Measurements from ENCODE around the gene CLNK.
"Not testable (repeated sequence)": the region's sequence is repeated elsewhere in the genome, so short reads cannot be mapped to it uniquely, and the experiment has no call there.

The CLNK gene

GRCh38 chr4:10656420-10656819 is 28.1 kb downstream of the CLNK start:
- no peak for DNase-seq

DNA sequence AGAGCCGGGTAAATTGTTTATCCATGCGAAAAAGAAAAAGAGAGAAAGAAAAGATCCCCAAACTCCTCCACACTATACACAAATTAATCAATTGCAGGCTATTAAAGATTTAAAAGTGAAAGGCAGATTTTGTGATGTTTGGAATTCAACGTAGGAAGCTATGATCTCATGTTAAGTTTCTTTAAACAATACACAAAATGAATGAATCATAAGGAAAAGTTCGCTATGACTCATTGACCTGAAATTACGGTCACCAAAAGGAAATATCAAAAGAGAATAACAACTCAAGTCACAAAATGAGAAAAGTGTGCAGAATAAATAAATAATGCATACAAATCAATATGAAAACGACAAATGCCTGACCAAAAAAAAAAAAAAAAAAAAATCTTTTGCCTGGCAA is 28.6 kb downstream of the CLNK start:
- peak; percentile 67 for DNase-seq

DNA sequence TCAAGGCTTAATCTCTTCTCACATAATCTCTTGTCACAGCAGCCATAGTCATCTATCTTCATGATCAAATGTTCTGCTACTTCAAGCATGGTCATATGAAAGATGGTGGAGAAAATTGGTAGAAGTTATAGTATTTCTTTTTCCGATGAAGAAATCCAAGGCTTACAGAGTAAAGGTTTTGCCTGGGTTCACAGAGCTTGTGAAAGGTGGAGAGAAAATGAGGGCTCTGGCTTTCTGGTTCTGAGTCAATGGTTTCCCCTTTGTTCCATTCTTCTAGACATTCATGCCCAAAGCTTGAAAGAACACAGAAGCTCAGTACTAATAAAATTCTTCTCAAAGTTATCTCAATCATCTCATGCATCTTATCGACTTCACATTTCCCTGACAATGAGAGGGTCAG is 36.1 kb downstream of the CLNK start:
- DNase-seq, result no peak

DNA sequence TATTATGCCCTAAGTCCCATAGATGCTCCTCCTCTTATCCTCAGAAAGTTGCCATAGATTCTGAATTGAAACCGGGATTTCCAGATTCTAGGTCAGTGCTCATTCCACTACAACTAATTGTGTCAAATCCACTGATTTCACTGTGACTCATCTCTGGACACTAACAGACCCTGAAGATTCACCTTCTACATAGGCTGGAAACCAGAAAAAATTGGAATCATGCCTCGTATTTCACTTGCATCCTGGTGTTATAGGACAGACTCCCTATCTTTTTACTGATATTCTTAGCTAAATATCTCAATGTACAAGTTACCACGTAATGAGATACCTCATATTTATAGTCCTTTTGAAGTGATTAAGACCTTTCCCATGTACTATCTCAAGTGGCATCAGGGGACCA is 36.7 kb downstream of the CLNK start:
- no peak for DNase-seq

DNA sequence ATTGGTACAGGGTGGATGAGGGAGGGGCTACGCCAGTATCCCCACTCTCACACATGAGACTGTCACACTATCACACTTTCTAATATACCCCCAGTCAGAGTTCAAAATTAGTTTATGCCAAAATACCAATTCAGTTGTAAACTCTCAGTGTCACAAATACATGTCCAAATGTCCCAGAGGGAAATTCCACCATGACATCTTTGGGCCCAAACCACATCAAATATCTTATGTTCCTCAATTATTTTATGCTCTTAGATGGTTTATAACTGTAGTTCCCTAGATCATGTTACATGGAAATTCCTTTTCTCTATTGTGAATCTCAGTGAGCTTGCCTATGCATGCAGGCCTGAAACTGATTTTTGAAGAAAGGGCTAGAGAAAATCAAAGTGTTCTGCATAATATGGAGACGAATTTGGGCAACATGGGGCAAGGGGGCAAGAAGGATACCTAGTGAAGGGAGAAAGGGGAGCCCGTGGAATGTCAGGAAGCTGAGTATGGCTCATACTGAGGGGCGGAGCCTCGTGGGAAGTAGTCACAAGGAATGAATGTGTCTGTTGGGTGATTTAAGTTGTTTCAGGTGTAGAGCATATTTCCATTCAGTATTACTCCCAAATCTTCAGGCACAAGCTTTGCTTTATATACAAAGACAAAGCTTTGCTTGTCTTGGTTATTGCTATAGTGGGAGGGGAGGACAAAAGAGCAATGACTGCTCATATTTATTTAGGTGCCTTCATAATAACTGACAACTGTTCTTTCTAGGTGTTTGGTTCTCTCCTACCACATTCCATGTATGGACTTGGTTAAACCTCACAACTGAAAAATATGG is 40.8 kb downstream of the CLNK start:
- DNase-seq, result peak; percentile 28

DNA sequence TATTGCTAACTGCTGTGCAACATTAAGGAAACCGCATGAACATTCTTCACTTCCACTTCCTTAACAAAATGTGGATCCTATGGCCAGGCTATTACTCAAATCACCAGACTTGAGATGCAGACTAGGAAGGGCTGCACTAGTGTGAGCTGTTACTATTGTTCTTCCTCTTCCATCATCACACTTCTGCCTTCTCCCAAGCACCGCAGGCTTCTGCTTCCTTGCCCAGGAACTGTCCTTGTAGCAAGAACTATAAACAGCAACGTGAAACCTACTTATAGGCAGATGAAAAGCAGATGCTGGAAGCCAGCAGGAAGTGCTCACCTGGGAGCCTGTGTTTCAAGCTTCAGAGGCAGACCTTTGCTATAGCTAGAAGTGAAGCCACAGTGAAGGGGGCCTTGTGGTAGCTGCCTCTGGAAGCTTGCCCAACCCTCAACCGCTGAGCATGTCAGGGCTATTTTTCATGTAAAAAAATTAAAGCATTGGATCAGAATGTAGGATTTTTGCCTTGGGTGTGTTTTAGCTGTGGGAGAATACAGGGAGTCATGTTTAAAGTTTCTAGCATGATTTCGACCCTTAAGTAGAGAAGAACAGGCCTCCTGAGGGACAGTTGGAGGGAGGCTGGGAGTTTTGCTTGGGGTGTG is 43.9 kb downstream of the CLNK start:
- DNase-seq, result peak; percentile 67

- DNase-seq, result peak; percentile 47
These were observed 44.9 kb downstream of the CLNK start for GRCh38 chr4:10639664-10640063.

DNA sequence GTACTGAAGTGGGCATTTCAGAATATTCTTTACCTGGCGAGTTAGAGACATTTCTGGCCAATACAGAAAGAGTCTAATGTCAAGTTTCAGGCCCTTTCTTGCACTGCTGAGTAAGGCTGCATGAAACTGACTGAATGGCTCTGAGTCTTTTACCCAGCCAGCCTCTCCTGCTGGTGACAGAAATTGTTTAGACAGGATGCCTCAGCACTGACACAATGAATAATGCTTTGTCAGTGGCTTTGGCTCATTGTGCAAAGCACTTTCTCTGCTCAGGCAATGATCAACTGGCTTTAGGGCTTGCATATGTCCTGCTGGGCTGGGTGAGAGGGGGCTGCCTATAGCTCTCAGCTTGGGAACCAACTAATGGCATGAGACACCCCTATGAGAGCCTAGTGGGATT is 45.5 kb downstream of the CLNK start:
- DNase-seq, result no peak

DNA sequence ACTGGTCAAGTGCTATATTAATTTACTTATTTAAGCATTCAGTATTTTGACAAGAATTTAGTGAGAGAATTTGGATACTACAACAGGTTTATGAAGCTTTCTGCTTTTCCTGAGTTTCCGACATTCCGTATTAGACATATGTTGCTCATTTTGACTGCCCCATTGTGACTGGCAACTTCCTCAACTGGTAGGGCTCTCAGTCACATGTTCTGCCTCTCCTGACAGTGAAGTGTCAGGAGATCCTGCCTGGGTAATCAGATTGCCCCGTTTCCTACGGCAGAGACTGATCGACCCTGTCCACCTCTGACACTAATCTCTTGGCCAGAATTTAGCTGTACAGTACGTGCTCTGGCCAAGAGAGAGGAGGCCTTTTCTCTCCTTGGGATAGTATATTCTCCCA is 49.5 kb downstream of the CLNK start:
- DNase-seq, result no peak

- no peak for DNase-seq
These were observed 55.2 kb downstream of the CLNK start for GRCh38 chr4:10629394-10629793.

GRCh38 chr4:10625131-10625530 is 59.4 kb downstream of the CLNK start:
- DNase-seq, result no peak

DNA sequence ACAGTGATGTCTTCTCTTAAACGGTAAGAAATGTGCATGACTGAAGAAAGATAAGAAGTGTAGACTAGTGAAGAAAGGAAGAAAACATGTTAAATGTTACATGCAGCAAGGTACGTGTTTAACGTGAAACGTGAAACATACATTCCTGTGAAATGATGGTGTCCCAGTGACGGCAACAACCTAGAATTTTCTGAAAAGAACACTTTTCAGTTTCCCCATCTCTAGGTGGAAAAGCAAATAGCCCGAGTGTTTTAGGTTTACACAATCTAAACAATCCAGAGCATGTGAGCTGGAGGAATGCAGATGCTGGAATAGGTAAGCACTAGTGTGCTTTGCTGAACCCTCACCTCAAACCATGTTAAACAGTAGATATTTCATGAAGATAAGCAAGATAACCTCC is 60.7 kb downstream of the CLNK start:
- DNase-seq, result no peak

- peak; percentile 53 for DNase-seq
These were observed 61.3 kb downstream of the CLNK start for GRCh38 chr4:10623241-10623640.

DNA sequence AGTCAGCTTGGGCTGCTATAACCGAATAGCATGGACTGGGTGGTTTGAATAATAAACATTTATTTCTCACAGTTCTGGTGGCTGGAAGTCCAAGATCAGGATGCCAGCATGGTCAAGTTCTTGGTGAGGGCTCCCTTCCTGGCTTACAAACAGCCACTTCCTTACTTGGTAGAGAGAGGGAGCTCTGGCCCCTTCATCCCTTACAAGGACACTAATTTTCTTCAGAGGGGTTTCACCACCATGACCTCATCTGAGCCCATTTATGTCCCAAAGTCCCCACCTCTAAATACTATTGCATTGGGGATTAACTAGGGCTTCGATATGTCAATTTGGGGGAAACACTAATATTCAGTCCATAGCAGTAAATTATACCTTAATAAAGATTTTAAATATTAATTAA is 61.8 kb downstream of the CLNK start:
- no peak for DNase-seq

DNA sequence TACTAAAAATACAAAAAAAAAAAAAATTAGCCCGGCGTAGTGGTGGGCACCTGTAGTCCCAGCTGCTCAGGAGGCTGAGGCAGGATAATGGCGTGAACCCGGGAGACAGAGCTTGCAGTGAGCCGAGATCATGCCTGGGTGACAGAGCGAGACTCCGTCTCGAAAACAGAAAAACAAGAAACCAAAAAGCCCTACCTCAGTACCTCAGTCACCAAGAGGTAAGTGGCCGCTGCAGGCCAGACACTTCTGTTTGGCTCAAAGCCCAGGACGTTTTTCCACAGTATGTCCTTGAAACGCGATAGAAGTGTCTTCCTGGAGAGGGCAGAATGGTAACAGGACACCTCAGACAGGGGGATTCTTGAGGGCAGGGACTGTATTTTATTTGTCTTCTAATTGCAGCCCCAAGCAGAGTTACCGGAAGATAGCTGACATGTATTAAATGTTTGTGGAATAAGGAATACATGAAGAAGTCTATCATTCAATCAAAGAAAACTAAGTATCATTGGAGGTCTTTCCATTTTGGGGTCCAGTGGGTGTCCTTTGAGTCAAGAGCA is 63.6 kb downstream of the CLNK start:
- no peak for DNase-seq

DNA sequence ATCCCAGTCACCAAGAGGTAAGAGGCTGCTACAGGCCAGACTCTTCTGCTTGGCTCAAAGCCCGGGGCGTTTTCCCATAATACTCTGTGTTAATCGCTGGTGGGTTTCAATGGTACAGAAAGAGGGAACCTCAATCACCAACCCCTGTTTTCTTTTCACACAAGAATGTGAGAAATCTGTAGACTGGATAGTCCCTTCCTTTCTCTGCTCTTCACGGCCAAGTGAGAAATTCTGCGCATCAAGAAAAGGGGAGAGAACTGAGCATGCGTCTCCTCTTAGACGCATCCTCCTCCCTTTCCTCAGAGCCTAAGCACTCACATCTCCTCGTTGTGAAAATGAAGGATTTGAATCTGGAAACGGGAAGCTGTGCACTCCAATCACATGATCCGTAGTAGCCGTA is 64.7 kb downstream of the CLNK start:
- DNase-seq, result no peak

DNA sequence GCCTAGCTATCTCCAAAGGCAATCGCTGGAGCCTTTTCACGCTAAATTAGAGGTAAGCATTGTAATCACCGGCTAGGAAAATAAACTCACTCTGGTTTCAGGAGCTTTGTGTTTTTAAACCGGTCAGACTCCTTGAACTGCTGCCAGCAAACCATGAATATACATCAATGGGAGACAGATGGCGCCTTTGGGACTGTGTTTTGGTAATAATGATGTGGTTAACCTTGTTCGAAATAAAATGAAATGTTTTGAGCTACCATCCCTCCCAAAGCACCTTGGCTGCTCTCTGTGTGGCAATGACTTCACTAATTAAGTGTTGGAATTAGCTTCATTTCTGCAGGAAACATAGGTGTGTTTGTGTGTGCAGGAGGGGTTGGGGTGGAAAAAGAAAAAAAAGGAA is 65.3 kb downstream of the CLNK start:
- peak; percentile 74 for DNase-seq

GRCh38 chr4:10614926-10615325 is 69.6 kb downstream of the CLNK start:
- DNase-seq, result not testable (repeated sequence)

- no peak for DNase-seq
These were observed 70.6 kb downstream of the CLNK start for GRCh38 chr4:10613926-10614478.

DNA sequence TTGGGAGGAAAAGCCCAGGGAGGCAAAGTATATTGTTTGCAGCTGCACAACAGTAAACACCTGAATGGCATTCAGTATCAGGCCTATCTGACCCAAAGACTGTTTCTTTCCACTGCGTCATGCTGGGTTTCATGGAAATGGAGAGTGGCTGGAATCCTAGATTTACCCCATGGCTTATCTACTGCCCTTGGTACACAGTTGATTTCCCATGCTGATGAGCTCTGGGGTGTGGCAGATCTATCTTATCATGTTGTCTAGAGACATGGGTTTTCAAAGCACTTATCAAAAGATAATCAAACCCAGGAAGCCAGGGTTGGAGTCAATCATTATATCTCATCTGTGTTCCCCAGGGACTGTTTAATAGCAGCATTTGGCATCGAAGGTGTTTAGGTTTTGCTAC is 72.1 kb downstream of the CLNK start:
- no peak for DNase-seq

- DNase-seq, result peak; percentile 96
These were observed 72.9 kb downstream of the CLNK start for GRCh38 chr4:10611673-10612072.

DNA sequence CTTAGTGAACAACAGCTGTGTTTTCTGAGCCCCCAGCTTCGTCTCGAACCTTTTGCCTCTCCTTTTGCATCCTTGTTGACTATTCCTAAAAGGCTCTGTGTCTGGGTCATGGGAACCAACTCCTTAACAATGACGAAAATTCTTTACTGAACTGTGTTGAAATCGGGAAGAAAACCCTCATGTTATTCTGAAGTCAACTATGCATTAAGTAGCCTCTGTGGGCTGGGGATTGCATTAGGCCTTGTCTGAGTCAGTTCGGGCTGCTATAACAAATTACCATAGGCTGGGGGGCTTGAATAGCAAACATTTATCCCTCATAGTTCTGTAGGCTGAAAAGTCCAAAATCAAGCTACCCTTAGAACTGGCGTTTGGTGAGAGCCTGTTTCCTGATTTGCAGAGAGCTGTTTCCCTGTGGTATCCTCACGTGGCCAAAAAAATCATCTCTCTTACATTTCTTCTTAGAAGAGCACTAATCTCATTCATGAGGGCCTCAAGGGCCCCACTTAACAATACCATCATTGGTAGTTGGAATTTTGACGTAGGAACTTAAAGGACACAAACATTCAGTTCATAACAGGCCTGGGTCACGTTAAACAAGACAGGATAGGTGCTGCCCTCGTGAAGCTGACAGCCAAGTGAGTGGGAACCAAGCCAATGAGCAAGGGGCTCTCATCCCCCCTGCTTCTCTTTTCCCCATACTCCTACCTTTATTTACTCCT is 75.9 kb downstream of the CLNK start:
- peak; percentile 64 for DNase-seq

- no peak for DNase-seq
These were observed 77.4 kb downstream of the CLNK start for GRCh38 chr4:10607206-10607605.

Measured in fibroblast of skin of right biceps (primary cell).